Hepatocyte (in vitro differentiated cells): ENCODE data around the gene EXOC4.

Experiments used
- EZH2 ChIP-seq: fragments of 200-600 bp; sonication (generic); IDR thresholded peaks from 2 replicates; pipeline ENCODE4 v1.6.1; 2016; ENCODE audit warnings: antibody characterized with exemption, mild to moderate bottlenecking, borderline replicate concordance
- TF ChIP-seq, protein P1 (sequence below): fragments of 200-600 bp; sonication (generic); IDR thresholded peaks from 2 replicates; pipeline ENCODE4 v1.5.1; 2016; ENCODE audit warnings: antibody characterized with exemption, mild to moderate bottlenecking; ENCODE audit not compliant: poor library complexity

- TF ChIP-seq EZH2: no peak
- TF ChIP-seq, protein P1, sequence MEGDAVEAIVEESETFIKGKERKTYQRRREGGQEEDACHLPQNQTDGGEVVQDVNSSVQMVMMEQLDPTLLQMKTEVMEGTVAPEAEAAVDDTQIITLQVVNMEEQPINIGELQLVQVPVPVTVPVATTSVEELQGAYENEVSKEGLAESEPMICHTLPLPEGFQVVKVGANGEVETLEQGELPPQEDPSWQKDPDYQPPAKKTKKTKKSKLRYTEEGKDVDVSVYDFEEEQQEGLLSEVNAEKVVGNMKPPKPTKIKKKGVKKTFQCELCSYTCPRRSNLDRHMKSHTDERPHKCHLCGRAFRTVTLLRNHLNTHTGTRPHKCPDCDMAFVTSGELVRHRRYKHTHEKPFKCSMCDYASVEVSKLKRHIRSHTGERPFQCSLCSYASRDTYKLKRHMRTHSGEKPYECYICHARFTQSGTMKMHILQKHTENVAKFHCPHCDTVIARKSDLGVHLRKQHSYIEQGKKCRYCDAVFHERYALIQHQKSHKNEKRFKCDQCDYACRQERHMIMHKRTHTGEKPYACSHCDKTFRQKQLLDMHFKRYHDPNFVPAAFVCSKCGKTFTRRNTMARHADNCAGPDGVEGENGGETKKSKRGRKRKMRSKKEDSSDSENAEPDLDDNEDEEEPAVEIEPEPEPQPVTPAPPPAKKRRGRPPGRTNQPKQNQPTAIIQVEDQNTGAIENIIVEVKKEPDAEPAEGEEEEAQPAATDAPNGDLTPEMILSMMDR: no peak
Measured at GRCh38 chr7:133936074-133936473, 683.2 kb downstream of the EXOC4 start.
